Mucosa of rectum (tissue), 2 donors: ENCODE data around the gene TDRD7.
A peak's percentile ranks its signal among the peaks of the same experiment; 100 is the strongest.

ENCODE experiments used
- H3K27ac ChIP-seq, 2 donors: one replicate each; pipeline ENCODE4 v1.7.0; 2013; ENCODE audit warnings: inconsistent platforms in 2 of 2, low read depth in 2 of 2, low read length in 2 of 2
- H3K27me3 ChIP-seq, 2 donors: one replicate each; pipeline ENCODE4 v1.7.0; 2013; ENCODE audit warnings: low read length in 2 of 2; ENCODE audit not compliant: control insufficient read depth in 2 of 2, insufficient read depth in 2 of 2
- H3K36me3 ChIP-seq, 2 donors: one replicate each; pipeline ENCODE4 v1.7.0; 2013; ENCODE audit warnings: low read length in 2 of 2; ENCODE audit not compliant: control insufficient read depth in 2 of 2, insufficient read depth in 2 of 2
- H3K4me1 ChIP-seq, 2 donors: one replicate each; pipeline ENCODE4 v1.7.0; 2013; ENCODE audit warnings: low read length in 2 of 2, mild to moderate bottlenecking in 1 of 2; ENCODE audit not compliant: control insufficient read depth in 2 of 2, insufficient read depth in 2 of 2
- H3K4me3 ChIP-seq, 2 donors: one replicate each; pipeline ENCODE4 v1.7.0; 2013; ENCODE audit warnings: low read length in 2 of 2
- H3K9ac ChIP-seq, 2 donors: one replicate each; pipeline ENCODE4 v1.7.0; 2013; ENCODE audit warnings: low read length in 2 of 2, low read depth in 1 of 2, mild to moderate bottlenecking in 1 of 2
- H3K9me3 ChIP-seq, 2 donors: one replicate each; pipeline ENCODE4 v1.7.0; 2013; ENCODE audit warnings: low read length in 2 of 2; ENCODE audit not compliant: control insufficient read depth in 2 of 2
- donor health status: healthy.
- donor health status: Normal muscosa, but diverticular disease.

TDRD7 gene

DNA sequence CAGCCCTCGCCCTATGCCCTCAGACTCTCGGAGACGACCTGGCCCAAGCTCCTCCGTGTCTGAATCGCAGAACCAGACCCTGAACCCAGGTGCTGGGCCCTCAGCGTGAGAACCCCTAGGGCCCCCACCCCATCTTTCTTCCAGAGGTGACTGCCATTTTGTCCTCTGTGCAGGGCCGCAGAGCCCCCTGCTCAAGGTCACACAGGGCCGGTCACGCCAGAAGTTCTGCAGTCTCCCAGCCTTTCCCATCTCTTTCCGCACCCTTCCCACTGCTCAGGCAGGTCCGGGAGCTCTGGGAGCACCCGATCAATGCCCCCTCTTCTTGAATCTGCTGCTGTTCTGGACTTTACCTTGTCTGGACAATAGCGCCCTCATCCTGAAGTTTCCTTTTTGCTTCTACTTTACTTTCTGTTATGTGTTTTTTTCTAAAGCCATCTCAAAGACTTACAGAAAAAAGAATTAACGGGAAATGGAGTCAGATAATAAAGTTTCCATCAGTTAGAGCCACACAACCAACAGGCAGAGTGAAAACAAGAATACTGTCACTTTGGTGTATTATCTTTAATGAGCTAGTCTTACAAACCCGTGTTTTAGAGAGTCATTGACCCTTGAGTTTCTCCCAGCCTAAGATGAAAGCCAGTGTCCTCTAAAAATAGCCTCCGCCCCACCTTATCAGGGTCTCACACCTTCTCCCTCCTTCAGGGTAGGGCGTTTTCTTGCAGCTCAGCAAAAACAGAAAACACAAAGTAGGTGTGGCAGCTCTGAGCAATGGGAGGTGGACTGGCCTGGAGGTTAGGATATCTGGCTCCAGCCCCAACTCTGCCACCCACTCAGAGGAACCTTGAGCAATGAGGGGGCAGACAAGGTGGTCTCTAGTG, 91.3 kb downstream of the TDRD7 start:
- Histone ChIP-seq H3K4me1 (peaks cover 12 to 19% of the 10 kb centered on the region in 2 donors), H3K27me3 (peaks cover 24 to 26% of the 10 kb centered on the region in 2 donors), H3K9me3 (no peaks in the 10 kb centered on the region), H3K9ac (no peak overlapping the region), H3K36me3 (no peaks in the 10 kb centered on the region), H3K4me3 (peak overlapping the region; percentile 60 to 68), H3K27ac (no peak overlapping the region)

DNA sequence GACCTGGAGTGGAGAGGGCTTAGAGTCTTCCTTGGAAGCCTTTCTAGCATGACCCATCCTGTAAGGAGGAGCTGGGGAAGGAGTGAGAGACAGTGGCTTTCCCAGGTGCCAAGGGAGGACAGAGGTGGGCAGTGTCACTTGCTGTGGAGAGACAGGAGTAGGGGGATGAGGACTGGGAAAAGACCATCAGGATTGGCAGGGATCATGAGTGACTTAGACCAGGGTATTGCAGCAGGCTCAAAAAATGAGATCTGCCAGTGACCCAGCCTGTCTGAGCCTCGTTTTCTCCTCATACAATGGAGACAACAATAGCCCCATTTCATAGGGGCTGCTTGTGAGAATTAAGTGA, 91.9 kb downstream of the TDRD7 start:
- Histone ChIP-seq H3K27me3 (peaks cover 24 to 26% of the 10 kb centered on the region in 2 donors), H3K9me3 (no peaks in the 10 kb centered on the region), H3K4me1 (peaks cover 12 to 19% of the 10 kb centered on the region in 2 donors), H3K9ac (no peak overlapping the region), H3K27ac (no peak overlapping the region), H3K4me3 (no peak overlapping the region), H3K36me3 (no peaks in the 10 kb centered on the region)

DNA sequence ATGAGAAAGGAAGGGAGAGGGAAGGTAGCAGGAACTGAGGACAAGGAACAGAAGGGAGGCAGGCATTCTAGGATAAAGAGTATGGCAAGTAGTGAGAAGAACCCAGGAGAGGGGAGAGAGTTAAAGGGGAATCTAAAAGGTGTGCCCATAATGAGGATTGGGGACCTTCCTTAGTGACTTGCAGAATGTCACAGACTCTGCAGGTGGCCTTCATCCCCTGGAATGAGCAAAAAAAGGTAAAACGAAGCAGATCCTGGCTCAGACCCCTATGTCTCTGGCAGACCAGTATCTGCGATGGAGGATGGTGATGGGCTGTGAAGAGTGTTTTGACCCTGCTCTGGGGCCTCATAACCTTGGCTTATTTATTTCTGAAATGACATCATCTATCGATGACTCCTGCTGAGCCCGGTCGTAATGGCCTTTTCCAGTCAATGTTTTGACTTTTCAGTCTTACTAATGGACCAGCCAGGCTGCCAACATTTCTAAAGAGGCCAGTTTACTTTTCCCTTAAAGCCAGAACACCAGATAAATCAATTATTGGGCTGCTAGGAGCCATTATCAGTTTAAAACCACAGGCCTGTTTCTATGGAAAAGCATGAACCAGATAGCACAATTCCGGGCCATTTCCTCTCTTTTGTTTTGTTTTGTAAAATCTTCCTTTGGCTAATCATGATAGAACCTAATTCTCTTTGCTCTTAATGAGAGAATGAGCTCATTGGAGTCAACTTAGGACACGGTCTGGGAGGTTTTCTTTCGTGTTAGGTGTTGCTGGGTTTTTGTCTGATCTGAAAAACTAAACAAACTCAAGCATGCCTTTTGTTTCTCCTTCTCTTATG, 92.7 kb downstream of the TDRD7 start:
- Histone ChIP-seq H3K9ac (no peak overlapping the region), H3K27me3 (peaks cover 24 to 26% of the 10 kb centered on the region in 2 donors), H3K9me3 (no peaks in the 10 kb centered on the region), H3K4me1 (peaks cover 12 to 19% of the 10 kb centered on the region in 2 donors), H3K4me3 (no peak overlapping the region), H3K27ac (no peak overlapping the region), H3K36me3 (no peaks in the 10 kb centered on the region)

DNA sequence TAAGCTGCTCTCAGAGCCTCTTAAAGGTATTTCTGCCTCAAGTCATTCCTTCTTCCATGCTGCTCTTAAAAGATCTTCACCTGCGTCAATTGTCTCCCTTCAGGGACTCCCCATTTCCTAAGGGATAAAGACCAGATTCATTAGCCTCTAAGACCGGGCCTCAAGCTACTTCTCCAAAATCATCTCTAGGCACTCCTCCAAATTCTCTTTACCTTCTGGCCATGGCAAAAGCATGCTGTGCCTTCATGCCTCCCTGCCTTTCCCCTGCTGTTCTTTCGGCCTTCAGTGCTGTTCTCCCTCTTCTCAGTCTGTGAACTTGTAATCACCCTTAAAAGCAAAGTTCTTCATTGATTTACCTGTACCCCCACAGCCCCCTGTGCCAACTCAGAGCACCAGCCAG, 93.9 kb downstream of the TDRD7 start:
- peaks cover 12 to 19% of the 10 kb centered on the region in 2 donors for H3K4me1 ChIP-seq
- peaks cover 24 to 26% of the 10 kb centered on the region in 2 donors for H3K27me3 ChIP-seq
- no peak overlapping the region for H3K4me3 ChIP-seq
- H3K9me3 ChIP-seq = no peaks in the 10 kb centered on the region
- no peak overlapping the region for H3K9ac ChIP-seq
- H3K36me3 ChIP-seq = no peaks in the 10 kb centered on the region
- H3K27ac ChIP-seq = no peak overlapping the region

DNA sequence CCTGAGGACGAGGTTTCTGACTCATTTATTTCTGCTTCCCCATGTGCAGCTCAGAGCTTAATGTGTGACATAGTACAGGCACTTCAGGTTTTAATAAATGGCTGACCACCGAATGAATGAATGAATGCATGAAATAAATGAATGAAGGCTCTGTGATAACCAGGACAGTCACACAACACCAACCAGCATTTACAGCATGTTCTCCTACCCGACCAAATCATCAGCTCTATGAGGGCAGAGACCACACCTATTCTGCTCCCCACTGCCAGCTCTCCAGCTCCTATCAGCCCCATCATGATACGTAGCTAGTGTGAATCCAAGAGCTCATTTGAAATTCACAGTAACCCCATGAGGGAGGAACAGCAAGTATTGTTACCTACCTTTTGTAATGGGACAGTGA, 94.4 kb downstream of the TDRD7 start:
- no peak overlapping the region for H3K9ac ChIP-seq
- H3K9me3 ChIP-seq = no peaks in the 10 kb centered on the region
- H3K27ac ChIP-seq = no peak overlapping the region
- peaks cover 12 to 19% of the 10 kb centered on the region in 2 donors for H3K4me1 ChIP-seq
- H3K4me3 ChIP-seq = no peak overlapping the region
- no peaks in the 10 kb centered on the region for H3K36me3 ChIP-seq
- peaks cover 24 to 26% of the 10 kb centered on the region in 2 donors for H3K27me3 ChIP-seq

DNA sequence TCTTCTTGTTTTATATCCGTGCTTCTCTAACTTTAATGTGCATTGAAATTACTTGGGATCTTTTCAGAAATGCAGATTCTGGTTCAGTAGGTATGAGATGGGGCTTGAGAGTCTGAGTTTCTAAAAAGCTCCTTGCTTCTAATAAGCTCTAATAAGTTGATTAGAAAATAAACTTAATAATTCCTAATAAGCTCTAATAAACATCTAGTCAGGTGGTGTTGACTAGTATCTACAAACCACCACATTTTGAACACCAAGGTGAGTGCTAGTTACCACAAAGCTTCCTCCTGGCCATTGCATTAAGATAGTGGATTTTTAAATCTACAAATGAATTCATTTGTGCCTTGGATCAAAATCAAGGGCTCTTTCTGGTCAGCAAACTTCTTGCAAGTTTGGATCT, 94.9 kb downstream of the TDRD7 start:
- H3K4me3 ChIP-seq = no peak overlapping the region
- no peak overlapping the region for H3K9ac ChIP-seq
- H3K4me1 ChIP-seq = peaks cover 12 to 23% of the 10 kb centered on the region in 2 donors
- H3K27me3 ChIP-seq = peaks cover 24 to 26% of the 10 kb centered on the region in 2 donors
- no peaks in the 10 kb centered on the region for H3K36me3 ChIP-seq
- no peak overlapping the region for H3K27ac ChIP-seq
- no peaks in the 10 kb centered on the region for H3K9me3 ChIP-seq

DNA sequence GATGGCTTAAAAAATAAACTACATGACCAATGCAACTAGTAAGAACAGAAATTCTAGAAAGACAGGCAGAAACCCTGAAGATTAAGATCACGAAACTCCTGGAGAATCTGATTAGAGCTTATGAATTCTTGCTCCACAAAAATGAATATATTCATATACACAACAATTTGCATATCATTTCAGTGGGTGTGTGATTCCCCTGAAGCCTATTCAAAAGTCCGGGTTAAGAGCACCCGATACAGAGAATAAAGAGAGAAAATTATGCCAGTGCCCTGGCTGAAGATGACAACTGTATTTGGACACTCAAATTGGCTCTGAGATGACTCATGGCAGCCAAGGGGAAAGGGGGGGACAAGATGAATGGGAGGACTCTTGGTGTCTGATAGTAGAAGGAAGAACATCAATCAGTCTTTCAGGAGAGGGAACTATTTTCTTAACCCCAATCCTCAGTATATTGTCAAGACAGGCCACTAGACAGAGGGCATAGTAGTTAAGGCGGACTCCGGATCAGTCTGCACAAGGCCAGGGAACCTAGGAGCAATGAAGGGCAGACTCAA, 95.6 kb downstream of the TDRD7 start:
- Histone ChIP-seq H3K9ac (no peak overlapping the region), H3K36me3 (no peaks in the 10 kb centered on the region), H3K27me3 (peaks cover 20 to 21% of the 10 kb centered on the region in 2 donors), H3K9me3 (no peaks in the 10 kb centered on the region), H3K27ac (no peak overlapping the region), H3K4me1 (peaks cover 6 to 19% of the 10 kb centered on the region in 2 donors), H3K4me3 (no peak overlapping the region)

DNA sequence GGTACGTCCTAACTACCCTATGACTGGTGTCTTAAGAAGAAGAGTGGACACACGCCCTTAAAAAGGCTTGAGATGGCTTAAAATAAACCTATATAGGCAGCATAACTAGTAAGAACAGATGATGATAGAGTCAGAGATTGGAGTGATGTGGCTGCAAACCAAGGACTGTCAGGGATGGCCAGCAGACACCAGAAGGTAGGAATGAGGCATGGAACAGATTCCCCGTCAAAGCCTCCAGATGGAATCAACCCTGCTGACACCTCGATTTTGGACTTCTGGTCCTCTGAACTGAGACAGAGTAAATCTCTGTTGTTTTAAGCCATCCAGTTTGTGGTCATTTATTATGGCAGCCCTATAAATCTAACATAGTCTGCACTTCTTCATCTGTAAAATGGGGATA, 97.0 kb downstream of the TDRD7 start:
- H3K9ac ChIP-seq = no peak overlapping the region
- peaks cover 8 to 9% of the 10 kb centered on the region in 2 donors for H3K27me3 ChIP-seq
- H3K9me3 ChIP-seq = no peaks in the 10 kb centered on the region
- H3K36me3 ChIP-seq = no peaks in the 10 kb centered on the region
- H3K4me1 ChIP-seq = peaks cover 0 to 7% of the 10 kb centered on the region in 2 donors
- H3K4me3 ChIP-seq = no peak overlapping the region
- no peak overlapping the region for H3K27ac ChIP-seq

DNA sequence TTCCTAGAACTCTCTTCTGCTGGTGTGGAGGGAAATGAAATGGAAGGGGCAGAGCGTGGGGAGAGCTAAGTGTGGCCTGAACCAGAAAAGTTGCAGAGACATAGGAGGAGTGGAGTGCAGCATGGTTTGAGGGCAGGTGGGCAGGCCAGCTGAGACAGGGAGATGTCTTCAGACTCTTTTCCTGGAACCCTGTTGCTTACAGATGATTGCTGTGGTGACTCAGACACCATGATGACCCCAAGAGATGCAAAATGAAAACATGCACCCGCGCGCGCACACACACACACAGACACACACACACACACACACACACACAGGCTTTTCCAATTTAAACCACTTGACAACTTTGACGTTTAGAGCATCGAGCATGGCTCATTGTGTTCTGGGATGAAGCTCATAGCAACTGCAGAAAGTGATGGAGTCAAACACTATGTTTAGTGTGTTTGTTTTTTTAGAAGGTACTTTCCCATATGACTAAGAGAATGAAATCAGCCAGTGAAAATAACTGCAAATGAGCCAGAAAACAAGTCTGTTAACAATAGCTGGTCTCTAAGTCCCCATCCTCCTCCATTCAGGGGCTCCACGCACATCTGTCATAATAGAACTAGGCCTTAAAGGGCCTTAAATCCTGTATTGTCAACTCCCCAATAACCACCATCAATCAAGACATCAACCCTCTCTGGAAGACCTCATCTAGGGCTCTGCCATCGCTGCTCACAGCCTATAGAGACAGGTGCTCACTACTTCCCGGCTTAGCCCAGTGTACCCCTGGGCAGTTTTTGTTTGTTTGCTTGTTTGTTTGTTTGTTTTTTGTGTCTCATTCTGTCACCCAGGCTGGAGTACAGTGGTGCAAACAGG, 99.1 kb downstream of the TDRD7 start:
- Histone ChIP-seq H3K9me3 (no peaks in the 10 kb centered on the region), H3K27ac (no peak overlapping the region), H3K27me3 (no peaks in the 10 kb centered on the region), H3K4me3 (no peak overlapping the region), H3K9ac (no peak overlapping the region), H3K4me1 (peaks cover 0 to 6% of the 10 kb centered on the region in 2 donors), H3K36me3 (no peaks in the 10 kb centered on the region)
